Measurements from ENCODE around the gene ARFGAP2. TPM values are rescaled to one million over a fixed set of nuclear protein-coding genes. Genes with fewer than 3 reads are reported as not detected.
A peak's percentile ranks its signal among the peaks of the same experiment; 100 is the strongest.

The ARFGAP2 gene
- total RNA-seq, 1 donor from 2014 or later, result 78.7 TPM

DNA sequence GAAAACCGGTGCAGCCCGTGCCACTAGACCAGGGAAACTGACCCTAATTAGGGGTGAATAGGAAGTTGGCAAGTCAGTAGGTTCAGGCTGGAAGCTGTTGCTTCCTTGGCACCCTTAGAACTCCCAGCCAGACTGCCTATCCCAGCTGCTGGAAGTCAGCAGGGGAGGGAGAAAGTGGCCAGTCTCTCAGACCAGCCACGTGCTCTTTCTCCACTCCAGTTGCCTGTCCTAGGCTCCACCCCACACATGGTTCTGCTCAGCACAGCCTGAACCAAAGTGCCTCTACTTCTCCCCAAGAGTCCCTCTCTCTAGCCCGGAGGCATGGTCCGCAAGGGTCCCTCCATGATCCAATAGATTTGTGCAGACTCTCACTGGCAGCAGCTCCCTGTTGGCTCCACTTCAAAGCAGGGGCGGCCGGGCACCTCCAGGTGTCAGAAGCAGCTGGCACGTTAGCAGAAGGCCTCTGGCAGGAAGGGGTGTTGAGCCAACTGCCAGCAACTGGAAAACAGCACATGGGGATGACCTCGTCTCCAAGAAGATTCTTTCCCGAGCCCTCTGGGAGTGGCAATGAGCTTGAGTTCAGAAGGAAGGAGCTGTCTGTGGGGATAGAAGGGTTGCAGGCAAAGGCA is 27.7 kb downstream of the ARFGAP2 start:
- H3K36me3 Mint-ChIP-seq (ENCODE audit: low read depth, unreplicated experiment), result peaks cover 6% of the 10 kb centered on the region
- H3K4me3 Mint-ChIP-seq (ENCODE audit: unreplicated experiment), result no peak overlapping the region
- peak overlapping the region; percentile 61 for H3K27ac Mint-ChIP-seq (ENCODE audit: unreplicated experiment)
- TF ChIP-seq CTCF (IDR thresholded peaks at IDR 0.05; ENCODE audit: unreplicated experiment), result no peak
- H3K4me1 Mint-ChIP-seq (ENCODE audit: unreplicated experiment), result peaks cover 14% of the 10 kb centered on the region
- H3K9me3 Mint-ChIP-seq (ENCODE audit: unreplicated experiment), result no peaks in the 10 kb centered on the region
- no peak for DNase-seq (ENCODE audit: low spot score)
- peaks cover 1% of the 10 kb centered on the region for H3K27me3 Mint-ChIP-seq (ENCODE audit: unreplicated experiment)

DNA sequence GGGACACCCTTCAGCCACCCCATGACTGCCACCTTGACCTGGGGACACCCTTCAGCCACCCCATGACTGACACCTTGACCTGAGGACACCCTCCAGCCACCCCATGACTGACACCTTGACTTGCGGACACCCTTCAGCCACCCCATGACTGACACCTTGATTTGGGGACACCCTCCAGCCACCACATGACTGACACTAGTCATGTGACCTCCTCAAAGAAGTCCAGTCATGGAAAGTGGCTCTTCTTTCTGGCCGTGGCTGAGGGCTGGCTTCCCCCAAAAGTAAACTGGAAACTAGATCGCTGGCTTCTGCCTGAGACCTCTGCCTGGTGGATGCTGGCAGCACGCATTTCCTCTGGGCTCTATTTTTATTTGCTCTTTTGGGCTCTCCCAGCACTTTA is 28.4 kb downstream of the ARFGAP2 start:
- Mint-ChIP-seq H3K4me1 (ENCODE audit: unreplicated experiment) (peaks cover 9% of the 10 kb centered on the region), H3K9me3 (ENCODE audit: unreplicated experiment) (no peaks in the 10 kb centered on the region), H3K36me3 (ENCODE audit: low read depth, unreplicated experiment) (peaks cover 6% of the 10 kb centered on the region), H3K27ac (ENCODE audit: unreplicated experiment) (no peak overlapping the region), H3K27me3 (ENCODE audit: unreplicated experiment) (peaks cover 1% of the 10 kb centered on the region), H3K4me3 (ENCODE audit: unreplicated experiment) (no peak overlapping the region)
- no peak for DNase-seq (ENCODE audit: low spot score)
- TF ChIP-seq CTCF (IDR thresholded peaks at IDR 0.05; ENCODE audit: unreplicated experiment), result no peak

GRCh38 chr11:47147681-47148080 is 29.0 kb downstream of the ARFGAP2 start:
- no peak for DNase-seq (ENCODE audit: low spot score)
- peaks cover 5% of the 10 kb centered on the region for H3K4me1 Mint-ChIP-seq (ENCODE audit: unreplicated experiment)
- TF ChIP-seq CTCF (IDR thresholded peaks at IDR 0.05; ENCODE audit: unreplicated experiment), result no peak
- H3K9me3 Mint-ChIP-seq (ENCODE audit: unreplicated experiment), result no peaks in the 10 kb centered on the region
- H3K27me3 Mint-ChIP-seq (ENCODE audit: unreplicated experiment), result peaks cover 1% of the 10 kb centered on the region
- peaks cover 6% of the 10 kb centered on the region for H3K36me3 Mint-ChIP-seq (ENCODE audit: low read depth, unreplicated experiment)
- no peak overlapping the region for H3K4me3 Mint-ChIP-seq (ENCODE audit: unreplicated experiment)
- H3K27ac Mint-ChIP-seq (ENCODE audit: unreplicated experiment), result no peak overlapping the region

DNA sequence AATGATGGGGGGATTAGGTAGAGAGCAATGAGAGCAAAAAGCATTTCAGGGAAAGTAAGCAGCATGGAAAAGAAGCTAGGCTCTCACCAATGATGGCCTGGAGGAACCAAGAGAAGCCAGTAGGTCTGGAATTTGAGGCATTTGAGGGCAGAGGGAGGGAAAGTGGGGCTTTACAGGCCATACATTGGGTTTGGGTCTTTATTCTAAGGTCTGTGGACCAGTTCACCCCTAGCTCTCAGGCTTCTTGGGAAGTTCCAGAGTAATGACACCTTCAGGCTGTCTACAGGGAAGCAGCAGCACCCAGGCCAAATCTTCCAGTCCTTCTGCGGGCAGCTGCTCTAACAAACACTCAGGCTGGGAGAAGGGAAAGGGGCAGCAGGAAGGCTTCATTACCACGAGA is 29.4 kb downstream of the ARFGAP2 start:
- Mint-ChIP-seq H3K4me1 (ENCODE audit: unreplicated experiment) (peaks cover 5% of the 10 kb centered on the region), H3K36me3 (ENCODE audit: low read depth, unreplicated experiment) (peaks cover 6% of the 10 kb centered on the region), H3K27me3 (ENCODE audit: unreplicated experiment) (peaks cover 1% of the 10 kb centered on the region), H3K4me3 (ENCODE audit: unreplicated experiment) (no peak overlapping the region), H3K9me3 (ENCODE audit: unreplicated experiment) (no peaks in the 10 kb centered on the region), H3K27ac (ENCODE audit: unreplicated experiment) (no peak overlapping the region)
- no peak for TF ChIP-seq CTCF (IDR thresholded peaks at IDR 0.05; ENCODE audit: unreplicated experiment)
- no peak for DNase-seq (ENCODE audit: low spot score)

- Mint-ChIP-seq H3K36me3 (ENCODE audit: low read depth, unreplicated experiment) (peaks cover 6% of the 10 kb centered on the region), H3K27me3 (ENCODE audit: unreplicated experiment) (no peaks in the 10 kb centered on the region), H3K9me3 (ENCODE audit: unreplicated experiment) (no peaks in the 10 kb centered on the region), H3K4me1 (ENCODE audit: unreplicated experiment) (peaks cover 5% of the 10 kb centered on the region), H3K27ac (ENCODE audit: unreplicated experiment) (no peak overlapping the region), H3K4me3 (ENCODE audit: unreplicated experiment) (no peak overlapping the region)
- no peak for TF ChIP-seq CTCF (IDR thresholded peaks at IDR 0.05; ENCODE audit: unreplicated experiment)
- DNase-seq (ENCODE audit: low spot score), result no peak
Measured at GRCh38 chr11:47144541-47144940, 32.1 kb downstream of the ARFGAP2 start.

Measured in endothelial cell (in vitro differentiated cells).